Hepatocyte (in vitro differentiated cells): Measurements from ENCODE around the gene RABAC1. TPM values are rescaled to one million over a fixed set of nuclear protein-coding genes. Genes with fewer than 3 reads are reported as not detected.

Experiments
- DNase-seq: peaks from one replicate; pipeline ENCODE4 v3.0.0-alpha.2; 2016; ENCODE audit warnings: low spot score
- H2AFZ ChIP-seq: fragments of 200-600 bp; sonication (generic); 2 replicates; pipeline ENCODE4 v1.6.0; 2016; ENCODE audit warnings: antibody characterized with exemption, mild to moderate bottlenecking
- H3K27ac ChIP-seq: fragments of 200-600 bp; sonication (generic); 2 replicates; pipeline ENCODE4 v1.5.1; 2016; ENCODE audit warnings: mild to moderate bottlenecking
- H3K27me3 ChIP-seq: fragments of 200-600 bp; sonication (generic); 2 replicates; pipeline ENCODE4 v1.6.1; 2016
- H3K36me3 ChIP-seq: fragments of 200-600 bp; sonication (generic); replicated peaks from 2 replicates; pipeline ENCODE4 v1.5.1; 2016; ENCODE audit warnings: low read depth; ENCODE audit not compliant: insufficient read depth
- H3K4me1 ChIP-seq: fragments of 200-600 bp; sonication (generic); 2 replicates; pipeline ENCODE4 v1.5.1; 2016; ENCODE audit warnings: mild to moderate bottlenecking, moderate library complexity; ENCODE audit not compliant: insufficient read depth
- H3K4me2 ChIP-seq: fragments of 200-600 bp; sonication (generic); 2 replicates; pipeline ENCODE4 v1.6.0; 2016
- H3K4me3 ChIP-seq: fragments of 200-600 bp; sonication (generic); 2 replicates; pipeline ENCODE4 v1.5.1; 2016; ENCODE audit warnings: mild to moderate bottlenecking
- H3K79me2 ChIP-seq: fragments of 200-600 bp; sonication (generic); 2 replicates; pipeline ENCODE4 v1.6.0; 2017; ENCODE audit warnings: mild to moderate bottlenecking
- H3K9me2 ChIP-seq: fragments of 200-600 bp; sonication (generic); replicated peaks from 2 replicates; pipeline ENCODE4 v1.6.0; 2017; ENCODE audit warnings: mild to moderate bottlenecking; ENCODE audit not compliant: insufficient read depth
- H3K9me3 ChIP-seq: fragments of 200-600 bp; sonication (generic); 2 replicates; pipeline ENCODE4 v1.5.1; 2016; ENCODE audit warnings: low read depth, mild to moderate bottlenecking
- H4K20me1 ChIP-seq: fragments of 200-600 bp; sonication (generic); 2 replicates; pipeline ENCODE4 v1.6.0; 2016; ENCODE audit warnings: mild to moderate bottlenecking; ENCODE audit not compliant: insufficient read depth, poor library complexity, severe bottlenecking
- CTCF ChIP-seq: fragments of 200-600 bp; sonication (generic); IDR thresholded peaks from 2 replicates; pipeline ENCODE4 v1.5.1; 2016; ENCODE audit warnings: antibody characterized with exemption, mild to moderate bottlenecking; ENCODE audit not compliant: poor library complexity
- EZH2 ChIP-seq: fragments of 200-600 bp; sonication (generic); IDR thresholded peaks from 2 replicates; pipeline ENCODE4 v1.6.1; 2016; ENCODE audit warnings: antibody characterized with exemption, mild to moderate bottlenecking, borderline replicate concordance
- EZH2phosphoT487 ChIP-seq: fragments of 200-600 bp; sonication (generic); IDR thresholded peaks from one replicate; pipeline ENCODE4 v1.6.1; 2018; ENCODE audit warnings: antibody characterized with exemption, mild to moderate bottlenecking, low read depth, moderate library complexity; ENCODE audit not compliant: unreplicated experiment, severe bottlenecking
- WGBS: methylation state at CpG from one replicate; pipeline ENCODE4 v1.1.6; 2016; ENCODE audit warnings: low lambda C conversion rate; ENCODE audit errors: missing lambda C conversion rate; 5-methylcytosine and 5-hydroxymethylcytosine counted together
- polyA plus RNA-seq: library from polyadenylated mRNA; unstranded; fragments of >200 nt; fragmentation: Nextera tagmentation; extraction: Ambion mirVana; gene quantifications from 2 replicates; pipeline ENCODE4 v1.2.1, GENCODE V29; 2016
- total RNA-seq: library from RNA; depleted of rRNA; stranded (reverse); fragments of >200 nt; gene quantifications from 2 replicates; pipeline ENCODE4 v1.2.3, GENCODE V29; 2014

The RABAC1 gene
- total and polyA plus RNA-seq, 2 experiments from 2014 or later = 203 to 395 TPM

GRCh38 chr19:41978470-41978869, 19.3 kb upstream of the RABAC1 start:
- Histone ChIP-seq H3K4me2 (no peak overlapping the region), H3K27me3 (no peaks in the 10 kb centered on the region), H3K27ac (no peak overlapping the region), H2AFZ (no peak overlapping the region), H3K4me1 (no peaks in the 10 kb centered on the region), H3K4me3 (no peak overlapping the region), H3K36me3 (no peaks in the 10 kb centered on the region), H4K20me1 (no peaks in the 10 kb centered on the region), H3K9me3 (no peaks in the 10 kb centered on the region), H3K9me2 (no peaks in the 10 kb centered on the region), H3K79me2 (no peaks in the 10 kb centered on the region)
- no peak for TF ChIP-seq EZH2
- no peak for TF ChIP-seq EZH2phosphoT487
- TF ChIP-seq CTCF = no peak
- 94% methylated on average over 17 of the region's 17 CpGs for WGBS
- no peak for DNase-seq

- Histone ChIP-seq H3K9me2 (no peaks in the 10 kb centered on the region), H3K4me3 (no peak overlapping the region), H3K27me3 (no peaks in the 10 kb centered on the region), H3K79me2 (no peaks in the 10 kb centered on the region), H3K27ac (no peak overlapping the region), H3K4me1 (no peaks in the 10 kb centered on the region), H3K9me3 (no peaks in the 10 kb centered on the region), H2AFZ (no peak overlapping the region), H4K20me1 (no peaks in the 10 kb centered on the region), H3K4me2 (no peak overlapping the region), H3K36me3 (no peaks in the 10 kb centered on the region)
- no peak for DNase-seq
- WGBS = 94% methylated on average over 21 of the region's 22 CpGs
- TF ChIP-seq EZH2 (no peak), CTCF (no peak), EZH2phosphoT487 (no peak)
These were observed 18.8 kb upstream of the RABAC1 start for GRCh38 chr19:41977916-41978315.

- Histone ChIP-seq H3K27me3 (no peaks in the 10 kb centered on the region), H3K4me2 (no peak overlapping the region), H3K9me3 (no peaks in the 10 kb centered on the region), H3K79me2 (no peaks in the 10 kb centered on the region), H3K27ac (no peak overlapping the region), H2AFZ (no peak overlapping the region), H4K20me1 (no peaks in the 10 kb centered on the region), H3K9me2 (no peaks in the 10 kb centered on the region), H3K36me3 (no peaks in the 10 kb centered on the region), H3K4me1 (no peaks in the 10 kb centered on the region), H3K4me3 (no peak overlapping the region)
- 81% methylated on average over 8 of the region's 8 CpGs for WGBS
- no peak for DNase-seq
- no peak for TF ChIP-seq CTCF
- TF ChIP-seq EZH2 = no peak
- TF ChIP-seq EZH2phosphoT487 = no peak
These were observed 15.5 kb upstream of the RABAC1 start for GRCh38 chr19:41974652-41975051.

- no peak for DNase-seq
- 82% methylated on average over 11 of the region's 11 CpGs for WGBS
- Histone ChIP-seq H3K36me3 (no peaks in the 10 kb centered on the region), H3K27ac (no peak overlapping the region), H3K4me2 (no peak overlapping the region), H3K4me3 (no peak overlapping the region), H3K4me1 (no peaks in the 10 kb centered on the region), H3K27me3 (no peaks in the 10 kb centered on the region), H3K79me2 (no peaks in the 10 kb centered on the region), H3K9me3 (no peaks in the 10 kb centered on the region), H3K9me2 (no peaks in the 10 kb centered on the region), H4K20me1 (no peaks in the 10 kb centered on the region), H2AFZ (no peak overlapping the region)
- TF ChIP-seq CTCF = no peak
- no peak for TF ChIP-seq EZH2phosphoT487
- TF ChIP-seq EZH2 = no peak
These were observed 12.2 kb upstream of the RABAC1 start for GRCh38 chr19:41971363-41971762.
